ENCODE data around the gene GALNT4. TPM values are rescaled to one million over a fixed set of nuclear protein-coding genes. Genes with fewer than 3 reads are reported as not detected.

The GALNT4 gene
- total and polyA plus RNA-seq, 8 donors, result 0.45 to 111 (median 6.6) TPM

- Histone ChIP-seq H3K4me3 (no peak overlapping the region), H3K27ac (peak overlapping the region in 1 of 5 donors; percentile 1), H3K4me1 (peaks cover 0 to 12% (median 3%) of the 10 kb centered on the region in 4 donors), H3K36me3 (no peaks in the 10 kb centered on the region), H3K9me3 (no peaks in the 10 kb centered on the region), H3K27me3 (no peaks in the 10 kb centered on the region)
- intact Hi-C loops (cut with DNase I; ENCODE audit: low total_unique reads), result no loop called here
- TF ChIP-seq EP300 (IDR thresholded peaks at IDR 0.05) (no peak), POLR2A (IDR thresholded peaks at IDR 0.05) (no peak), POLR2AphosphoS5 (IDR thresholded peaks at IDR 0.05) (no peak)
- TF ChIP-seq, protein P1, sequence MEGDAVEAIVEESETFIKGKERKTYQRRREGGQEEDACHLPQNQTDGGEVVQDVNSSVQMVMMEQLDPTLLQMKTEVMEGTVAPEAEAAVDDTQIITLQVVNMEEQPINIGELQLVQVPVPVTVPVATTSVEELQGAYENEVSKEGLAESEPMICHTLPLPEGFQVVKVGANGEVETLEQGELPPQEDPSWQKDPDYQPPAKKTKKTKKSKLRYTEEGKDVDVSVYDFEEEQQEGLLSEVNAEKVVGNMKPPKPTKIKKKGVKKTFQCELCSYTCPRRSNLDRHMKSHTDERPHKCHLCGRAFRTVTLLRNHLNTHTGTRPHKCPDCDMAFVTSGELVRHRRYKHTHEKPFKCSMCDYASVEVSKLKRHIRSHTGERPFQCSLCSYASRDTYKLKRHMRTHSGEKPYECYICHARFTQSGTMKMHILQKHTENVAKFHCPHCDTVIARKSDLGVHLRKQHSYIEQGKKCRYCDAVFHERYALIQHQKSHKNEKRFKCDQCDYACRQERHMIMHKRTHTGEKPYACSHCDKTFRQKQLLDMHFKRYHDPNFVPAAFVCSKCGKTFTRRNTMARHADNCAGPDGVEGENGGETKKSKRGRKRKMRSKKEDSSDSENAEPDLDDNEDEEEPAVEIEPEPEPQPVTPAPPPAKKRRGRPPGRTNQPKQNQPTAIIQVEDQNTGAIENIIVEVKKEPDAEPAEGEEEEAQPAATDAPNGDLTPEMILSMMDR (IDR thresholded peaks at IDR 0.05), result no peak
- WGBS, 5 donors, result 75 to 83% (median 78%) methylated on average over 4 of the region's 4 CpGs
- DNase-seq, result no peak
Observed at GRCh38 chr12:89476904-89477595, 47.5 kb downstream of the GALNT4 start.

DNA sequence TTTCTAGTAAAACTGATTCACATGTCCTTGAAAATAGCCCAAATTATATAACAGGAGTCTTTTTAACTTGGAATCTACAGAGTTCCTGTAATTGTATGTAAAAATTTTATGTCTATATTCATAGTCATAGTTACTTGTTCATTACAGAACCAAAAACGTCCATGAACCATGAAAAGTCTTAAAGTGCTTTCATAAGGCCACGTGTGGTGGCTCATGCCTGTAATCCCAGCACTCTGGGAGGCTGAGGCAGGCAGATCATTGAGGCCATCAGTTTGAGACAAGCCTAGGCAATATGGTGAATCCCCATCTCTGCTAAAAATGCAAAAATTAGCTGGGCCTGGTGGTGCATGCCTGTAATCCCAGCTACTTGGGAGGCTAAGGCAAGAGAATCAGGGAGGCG is 48.4 kb downstream of the GALNT4 start:
- TF ChIP-seq, protein P1 (IDR thresholded peaks at IDR 0.05), result no peak
- TF ChIP-seq POLR2AphosphoS5 (IDR thresholded peaks at IDR 0.05) (no peak), EP300 (IDR thresholded peaks at IDR 0.05) (no peak)
- WGBS, 5 donors, result 83 to 94% (median 89%) methylated on average over 3 of the region's 3 CpGs
- Histone ChIP-seq H3K36me3 (no peaks in the 10 kb centered on the region), H3K4me3 (no peak overlapping the region), H3K27ac (no peak overlapping the region), H3K4me1 (peaks cover 0 to 8% (median 2%) of the 10 kb centered on the region in 4 donors), H3K27me3 (no peaks in the 10 kb centered on the region), H3K9me3 (no peaks in the 10 kb centered on the region)
- DNase-seq, result no peak
- intact Hi-C loops (cut with DNase I; ENCODE audit: low total_unique reads), result no loop called here

- H3K27me3 ChIP-seq, result no peaks in the 10 kb centered on the region
- H3K4me1 ChIP-seq, result peaks cover 0 to 9% (median 2%) of the 10 kb centered on the region in 4 donors
- DNase-seq, result no peak
- intact Hi-C loops (cut with DNase I; ENCODE audit: low total_unique reads), result no loop called here
- no peaks in the 10 kb centered on the region for H3K36me3 ChIP-seq
- H3K27ac ChIP-seq, result peak overlapping the region in 1 of 5 donors; percentile 9
- H3K9me3 ChIP-seq, result no peaks in the 10 kb centered on the region
- TF ChIP-seq, protein P1 (IDR thresholded peaks at IDR 0.05), result no peak
- TF ChIP-seq EP300 (IDR thresholded peaks at IDR 0.05), result no peak
- TF ChIP-seq POLR2A (IDR thresholded peaks at IDR 0.05), result no peak
- TF ChIP-seq POLR2AphosphoS5 (IDR thresholded peaks at IDR 0.05), result no peak
- WGBS, 5 donors, result 59 to 71% (median 63%) methylated on average over 6 of the region's 6 CpGs
- no peak overlapping the region for H3K4me3 ChIP-seq
Observed at GRCh38 chr12:89475203-89475990, 49.2 kb downstream of the GALNT4 start.

- intact Hi-C loops (cut with DNase I; ENCODE audit: low total_unique reads), result loop anchor here (5.0 kb wide), 1 partner anchor 58 kb away; no protein-coding TSS in a partner anchor
- WGBS, 5 donors, result 16 to 33% (median 22%) methylated on average over 1 of the region's 1 CpG
- Histone ChIP-seq H3K4me1 (peaks cover 0 to 9% (median 2%) of the 10 kb centered on the region in 4 donors), H3K27me3 (no peaks in the 10 kb centered on the region), H3K27ac (peak overlapping the region in 1 of 5 donors; percentile 21), H3K9me3 (no peaks in the 10 kb centered on the region), H3K36me3 (peaks cover 0 to 3% (median 0%) of the 10 kb centered on the region in 4 donors), H3K4me3 (no peak overlapping the region)
- TF ChIP-seq, protein P1 (IDR thresholded peaks at IDR 0.05), result no peak
- TF ChIP-seq POLR2AphosphoS5 (IDR thresholded peaks at IDR 0.05), result no peak
- TF ChIP-seq EP300 (IDR thresholded peaks at IDR 0.05), result no peak
- no peak for TF ChIP-seq POLR2A (IDR thresholded peaks at IDR 0.05)
- no peak for DNase-seq
Observed at GRCh38 chr12:89474615-89475014, 50.0 kb downstream of the GALNT4 start.
